SU-DHL-6 (cell line): ENCODE data around the gene NDFIP1.

Experiments
- H2AFZ ChIP-seq: fragments of 200-600 bp; sonication (generic); 2 replicates; pipeline ENCODE4 v1.6.1; 2014; ENCODE audit warnings: low read depth, mild to moderate bottlenecking, moderate library complexity, mixed read lengths, antibody characterized with exemption, low read length; ENCODE audit not compliant: severe bottlenecking
- H3F3A ChIP-seq: fragments of 200-600 bp; shearing (Covaris generic); 2 replicates; pipeline ENCODE4 v1.6.0; 2016; ENCODE audit warnings: antibody characterized with exemption, mild to moderate bottlenecking; ENCODE audit not compliant: insufficient read depth
- H3K27ac ChIP-seq: fragments of 200-600 bp; sonication (generic); 2 replicates; pipeline ENCODE4 v1.5.1; 2016; ENCODE audit warnings: low read depth, mild to moderate bottlenecking, low read length, moderate library complexity, mixed read lengths
- H3K27me3 ChIP-seq: fragments of 200-600 bp; sonication (generic), shearing (Covaris generic); 2 replicates; pipeline ENCODE4 v1.6.0; 2014; ENCODE audit warnings: mild to moderate bottlenecking, low read length
- H3K36me3 ChIP-seq: fragments of 200-600 bp; sonication (generic); 2 replicates; pipeline ENCODE4 v1.6.1; 2014; ENCODE audit warnings: mild to moderate bottlenecking, low read length, mixed read lengths
- H3K4me2 ChIP-seq: fragments of 300-600, 200-600 bp; shearing (Covaris generic), sonication (generic); 2 replicates; pipeline ENCODE4 v1.6.0; 2014; ENCODE audit warnings: low read length, low read depth, mild to moderate bottlenecking; ENCODE audit not compliant: poor library complexity, severe bottlenecking
- H3K4me3 ChIP-seq: fragments of 200-600 bp; sonication (generic); 2 replicates; pipeline ENCODE4 v1.5.1; 2014; ENCODE audit warnings: antibody characterized with exemption, low read length, mild to moderate bottlenecking, mixed read lengths; ENCODE audit not compliant: insufficient read depth, poor library complexity, severe bottlenecking
- H3K79me2 ChIP-seq: fragments of 200-600 bp; sonication (generic); 2 replicates; pipeline ENCODE4 v1.6.1; 2014; ENCODE audit warnings: mild to moderate bottlenecking, low read length, moderate library complexity; ENCODE audit not compliant: insufficient read depth
- H3K9ac ChIP-seq: fragments of 200-600 bp; sonication (generic); 2 replicates; pipeline ENCODE4 v1.7.0; 2014; ENCODE audit warnings: mild to moderate bottlenecking, low read length
- H3K9me2 ChIP-seq: fragments of 200-600 bp; sonication (generic); replicated peaks from 2 replicates; pipeline ENCODE4 v1.6.1; 2014; ENCODE audit warnings: low read length; ENCODE audit not compliant: insufficient read depth
- H3K9me3 ChIP-seq: fragments of 200-600 bp; sonication (generic); 2 replicates; pipeline ENCODE4 v1.6.1; 2014; ENCODE audit warnings: low read length, mixed read lengths; ENCODE audit not compliant: insufficient read depth
- H4K20me1 ChIP-seq: fragments of 200-600 bp; sonication (generic); 2 replicates; pipeline ENCODE4 v1.6.1; 2014; ENCODE audit warnings: low read depth, mild to moderate bottlenecking, antibody characterized with exemption, low read length, moderate library complexity, mixed read lengths
- CTCF ChIP-seq: fragments of 200-600 bp; sonication (generic); IDR thresholded peaks from one replicate; pipeline ENCODE4 v1.5.1; 2017; ENCODE audit warnings: antibody characterized with exemption, mild to moderate bottlenecking, low read length, moderate library complexity; ENCODE audit not compliant: insufficient read depth, poor library complexity, severe bottlenecking
- EZH2phosphoT487 ChIP-seq: fragments of 200-600 bp; sonication (generic), shearing (Covaris generic); conservative IDR thresholded peaks from 2 replicates; pipeline ENCODE4 v1.6.1; 2018; ENCODE audit warnings: mild to moderate bottlenecking, antibody characterized with exemption, low read length, moderate library complexity, mixed read lengths

The NDFIP1 gene

GRCh38 chr5:142110046-142110531 lies 1.5 kb downstream of the NDFIP1 start:
- Histone ChIP-seq H3K9me3 (no peaks in the 10 kb centered on the region), H3K4me2 (peak overlapping the region; percentile 73), H3K36me3 (no peaks in the 10 kb centered on the region), H3F3A (no peaks in the 10 kb centered on the region; the same call in 1 of the 2 replicates), H3K27ac (no peak overlapping the region), H3K9ac (peak overlapping the region; percentile 79; the same call in 1 of the 2 replicates), H3K9me2 (no peaks in the 10 kb centered on the region), H3K4me3 (no peak overlapping the region), H2AFZ (no peak overlapping the region), H4K20me1 (no peaks in the 10 kb centered on the region), H3K79me2 (no peaks in the 10 kb centered on the region), H3K27me3 (no peaks in the 10 kb centered on the region)
- no peak for TF ChIP-seq EZH2phosphoT487
- TF ChIP-seq CTCF = no peak

GRCh38 chr5:142110988-142111687 lies 2.6 kb downstream of the NDFIP1 start:
- H3K4me2 ChIP-seq = no peak overlapping the region
- no peaks in the 10 kb centered on the region; the same call in 1 of the 2 replicates for H3F3A ChIP-seq
- H3K79me2 ChIP-seq = no peaks in the 10 kb centered on the region
- H3K4me3 ChIP-seq = no peak overlapping the region
- no peaks in the 10 kb centered on the region for H3K9me3 ChIP-seq
- H3K27ac ChIP-seq = no peak overlapping the region
- no peak for TF ChIP-seq EZH2phosphoT487
- TF ChIP-seq CTCF = no peak
- no peaks in the 10 kb centered on the region for H3K36me3 ChIP-seq
- H3K9me2 ChIP-seq = no peaks in the 10 kb centered on the region
- no peak overlapping the region for H2AFZ ChIP-seq
- no peak overlapping the region for H3K9ac ChIP-seq
- H3K27me3 ChIP-seq = no peaks in the 10 kb centered on the region
- no peaks in the 10 kb centered on the region for H4K20me1 ChIP-seq

GRCh38 chr5:142114687-142115086 lies 6.1 kb downstream of the NDFIP1 start:
- TF ChIP-seq CTCF (no peak), EZH2phosphoT487 (no peak)
- Histone ChIP-seq H3K4me2 (no peak overlapping the region), H4K20me1 (no peaks in the 10 kb centered on the region)

More at GRCh38 chr5:142114687-142115086, 6.1 kb downstream of the NDFIP1 start:
- H3K27me3 ChIP-seq = no peaks in the 10 kb centered on the region
- H3K9me2 ChIP-seq = no peaks in the 10 kb centered on the region
- H3K27ac ChIP-seq = no peak overlapping the region
- no peaks in the 10 kb centered on the region for H3K36me3 ChIP-seq
- H2AFZ ChIP-seq = no peak overlapping the region
- H3F3A ChIP-seq = no peaks in the 10 kb centered on the region; the same call in 1 of the 2 replicates
- no peak overlapping the region for H3K4me3 ChIP-seq
- H3K9me3 ChIP-seq = no peaks in the 10 kb centered on the region
- H3K79me2 ChIP-seq = no peaks in the 10 kb centered on the region
- no peak overlapping the region for H3K9ac ChIP-seq
